H1 (cell line): ENCODE results near the gene GZF1. TPM values are rescaled to one million over a fixed set of nuclear protein-coding genes. Genes with fewer than 3 reads are reported as not detected.

ENCODE experiments used
- CTCF ChIA-PET: fragments of 300-600 bp; sonication (Branson Sonifier 250); formaldehyde crosslinking; loops from one replicate; lab custom pipeline; 2021; ENCODE audit not compliant: partially characterized antibody; lab: Charles Lee
- POLR2A ChIA-PET: fragments of 300-600 bp; sonication (Branson Sonifier 250); formaldehyde crosslinking; loops from one replicate; lab custom pipeline; 2021; ENCODE audit warnings: inconsistent platforms; ENCODE audit not compliant: partially characterized antibody; lab: Charles Lee
- DNase-seq, 2 experiments: peaks; one replicate each; pipeline versions ENCODE4 v3.0.0 to v3.0.0-alpha.2; 2010 to 2022; ENCODE audit warnings: low spot score in 2 of 2, low read depth in 1 of 2, mixed read lengths in 1 of 2
- FAIRE-seq: peaks from 2 replicates; lab custom pipeline; 2011; peaks lifted over from hg19 to GRCh38; lab: Jason Lieb, UNC
- H2AFZ ChIP-seq: 2 replicates; pipeline ENCODE4 v1.8.1; 2012; ENCODE audit warnings: low read length, inconsistent platforms
- H2AK5ac ChIP-seq: 2 replicates; pipeline ENCODE4 v1.6.1; 2013; ENCODE audit warnings: low read depth, low read length
- H2BK120ac ChIP-seq: replicated peaks from 2 replicates; pipeline ENCODE3; 2013; ENCODE audit warnings: low read depth, low read length, inconsistent platforms
- H2BK12ac ChIP-seq: 2 replicates; pipeline ENCODE4 v1.6.1; 2013; ENCODE audit warnings: low read depth, low read length
- H2BK15ac ChIP-seq: 2 replicates; pipeline ENCODE4 v1.6.1; 2013; ENCODE audit warnings: low read length
- H2BK20ac ChIP-seq: 2 replicates; pipeline ENCODE4 v1.6.1; 2013; ENCODE audit warnings: low read length
- H2BK5ac ChIP-seq: 2 replicates; pipeline ENCODE4 v1.6.1; 2013; ENCODE audit warnings: low read depth, low read length
- H3K14ac ChIP-seq: 2 replicates; pipeline ENCODE4 v1.6.1; 2013; ENCODE audit warnings: inconsistent platforms; ENCODE audit not compliant: insufficient read length
- H3K18ac ChIP-seq: 2 replicates; pipeline ENCODE4 v1.6.1; 2013; ENCODE audit warnings: low read length; ENCODE audit errors: extremely low read depth
- H3K23ac ChIP-seq: 2 replicates; pipeline ENCODE4 v1.6.1; 2013; ENCODE audit warnings: inconsistent platforms; ENCODE audit not compliant: insufficient read length
- H3K23me2 ChIP-seq: 2 replicates; pipeline ENCODE4 v1.6.1; 2013; ENCODE audit warnings: low read depth, low read length
- H3K27ac ChIP-seq: 2 replicates; pipeline ENCODE4 v1.6.1; 2011; ENCODE audit warnings: low read depth, low read length, inconsistent platforms
- H3K27me3 ChIP-seq, 4 experiments: replicated peaks in 1 of 4; 1 replicate in 1 of 4; 2 replicates in 3 of 4; pipeline versions ENCODE4 v1.6.1 to v1.8.1; 2011 to 2013; ENCODE audit warnings: low read length in 3 of 4, mild to moderate bottlenecking in 3 of 4, inconsistent platforms in 2 of 4, mixed read lengths in 2 of 4, moderate library complexity in 1 of 4; ENCODE audit not compliant: control insufficient read depth in 3 of 4, insufficient read depth in 3 of 4; ENCODE audit errors: extremely low read depth in 1 of 4
- H3K36me3 ChIP-seq, 4 experiments: 2 replicates each; pipeline versions ENCODE4 v1.6.1 to v1.8.1; 2011 to 2013; ENCODE audit warnings: mild to moderate bottlenecking in 4 of 4, low read length in 3 of 4, moderate library complexity in 2 of 4, control low read depth in 1 of 4, inconsistent platforms in 1 of 4; ENCODE audit not compliant: insufficient read depth in 4 of 4, control insufficient read depth in 2 of 4
- H3K4ac ChIP-seq: replicated peaks from 2 replicates; pipeline ENCODE3; 2013; ENCODE audit warnings: low read length, low read depth, mixed read lengths, inconsistent platforms; ENCODE audit not compliant: insufficient read length
- H3K4me1 ChIP-seq, 4 experiments: replicated peaks in 1 of 4; 1 replicate in 1 of 4; 2 replicates in 3 of 4; pipeline versions ENCODE4 v1.6.1 to v1.8.1; 2011 to 2013; ENCODE audit warnings: low read length in 3 of 4, inconsistent platforms in 2 of 4, mixed read lengths in 1 of 4; ENCODE audit not compliant: insufficient read depth in 4 of 4, control insufficient read depth in 3 of 4
- H3K4me2 ChIP-seq, 2 experiments: 2 replicates each; pipeline versions ENCODE4 v1.6.1 to v1.8.1; 2011 to 2013; ENCODE audit warnings: low read depth in 2 of 2, low read length in 2 of 2, control low read depth in 1 of 2, inconsistent platforms in 1 of 2, mild to moderate bottlenecking in 1 of 2; ENCODE audit not compliant: insufficient read depth in 1 of 2
- H3K4me3 ChIP-seq, 4 experiments: fragments of 200-600, 300-600 bp in 1 of 4; sonication (generic), shearing (Covaris generic), sonication (Bioruptor Twin) in 1 of 4; 2 replicates each; pipeline versions ENCODE4 v1.5.1 to v1.8.1; 2011 to 2016; ENCODE audit warnings: low read length in 4 of 4, low read depth in 3 of 4, control low read depth in 2 of 4, inconsistent platforms in 2 of 4, mild to moderate bottlenecking in 2 of 4, mixed read lengths in 1 of 4, moderate library complexity in 1 of 4; ENCODE audit not compliant: insufficient read depth in 2 of 4; ENCODE audit errors: extremely low read depth in 1 of 4
- H3K56ac ChIP-seq: replicated peaks from 2 replicates; pipeline ENCODE3; 2013; ENCODE audit warnings: low read depth, mild to moderate bottlenecking, mixed read lengths, low read length, inconsistent platforms; ENCODE audit not compliant: insufficient read length
- H3K79me1 ChIP-seq: 2 replicates; pipeline ENCODE4 v1.6.1; 2013; ENCODE audit warnings: low read depth, low read length, control low read depth
- H3K79me2 ChIP-seq, 2 experiments: 2 replicates each; pipeline versions ENCODE4 v1.6.1 to v1.8.1; 2012 to 2013; ENCODE audit warnings: low read length in 2 of 2, mild to moderate bottlenecking in 2 of 2, inconsistent platforms in 1 of 2; ENCODE audit not compliant: insufficient read depth in 2 of 2, control insufficient read depth in 1 of 2
- H3K9ac ChIP-seq, 4 experiments: replicated peaks in 1 of 4; 1 replicate in 1 of 4; 2 replicates in 3 of 4; pipeline versions ENCODE4 v1.6.1 to v1.8.1; 2011 to 2013; ENCODE audit warnings: low read depth in 3 of 4, low read length in 3 of 4, control low read depth in 2 of 4, mild to moderate bottlenecking in 2 of 4, moderate library complexity in 2 of 4, inconsistent platforms in 1 of 4; ENCODE audit errors: extremely low read depth in 1 of 4
- H3K9me3 ChIP-seq, 2 experiments: 2 replicates each; pipeline versions ENCODE4 v1.6.1 to v1.8.1; 2012 to 2013; ENCODE audit warnings: mild to moderate bottlenecking in 2 of 2, moderate library complexity in 2 of 2, control low read depth in 1 of 2, inconsistent platforms in 1 of 2, low read depth in 1 of 2, low read length in 1 of 2, mixed read lengths in 1 of 2; ENCODE audit not compliant: insufficient read depth in 2 of 2
- H4K20me1 ChIP-seq, 2 experiments: replicated peaks in 1 of 2; 2 replicates each; pipeline versions ENCODE3 to v1.8.1; 2011 to 2013; ENCODE audit warnings: inconsistent platforms in 2 of 2, low read length in 2 of 2, mild to moderate bottlenecking in 1 of 2; ENCODE audit not compliant: insufficient read depth in 2 of 2, control insufficient read depth in 1 of 2
- H4K5ac ChIP-seq: 2 replicates; pipeline ENCODE4 v1.6.1; 2013; ENCODE audit warnings: low read length, low read depth, mixed read lengths, inconsistent platforms; ENCODE audit not compliant: insufficient read length
- H4K8ac ChIP-seq: 2 replicates; pipeline ENCODE4 v1.8.0; 2013; ENCODE audit warnings: mild to moderate bottlenecking, moderate library complexity, low read length, inconsistent platforms; ENCODE audit not compliant: insufficient read depth; ENCODE audit errors: extremely low read depth
- H4K91ac ChIP-seq: replicated peaks from 2 replicates; pipeline ENCODE3; 2013; ENCODE audit warnings: low read length, mixed read lengths, inconsistent platforms; ENCODE audit not compliant: insufficient read length
- HDAC6 ChIP-seq: IDR thresholded peaks from one replicate; pipeline ENCODE4 v1.7.1; 2012; ENCODE audit warnings: low read depth, mild to moderate bottlenecking, inconsistent platforms, low read length, moderate library complexity
- WGBS, 2 experiments: shearing (Covaris generic) in 1 of 2; methylation state at CpG; one replicate each; pipeline versions ENCODE4 v1.1.6 to v1.1.7; 2013 to 2015; ENCODE audit warnings: low lambda C conversion rate in 2 of 2, mixed read lengths in 2 of 2, inconsistent platforms in 1 of 2, low coverage in 1 of 2, missing lambda C conversion rate in 1 of 2; ENCODE audit not compliant: insufficient replicate concordance in 2 of 2, insufficient coverage in 1 of 2, insufficient read length in 1 of 2; ENCODE audit errors: extremely low coverage in 1 of 2, missing lambda C conversion rate in 1 of 2; 5-methylcytosine and 5-hydroxymethylcytosine counted together
- polyA plus RNA-seq, 7 experiments: library from polyadenylated mRNA; depleted of rRNA in 3 of 7; stranded (reverse) in 5 of 7; unstranded in 2 of 7; fragments of >200 nt in 5 of 7; fragments of 200-250 nt in 2 of 7; gene quantifications; 1 replicate in 5 of 7; 2 replicates in 1 of 7; 4 replicates in 1 of 7; pipeline versions ENCODE4 v1.2.1 to v1.2.3, GENCODE V29; 2011 to 2013; ENCODE audit warnings: missing spikeins in 2 of 7, mixed read lengths in 2 of 7
- total RNA-seq: library from RNA; stranded (reverse); fragmentation: NEBNext Ultra II Directional; extraction: Animal tissue kit (Norgen Biotek cat#: 25700); gene quantifications from 2 replicates; pipeline ENCODE4 v1.2.1, GENCODE V29; 2021

The GZF1 gene
- total and polyA plus RNA-seq, 2 of the 8 experiments (the other 6 are each of a cell fraction or from before 2014, with no cell fraction given), result 8.2 to 11.9 TPM

- Histone ChIP-seq H3K56ac (no peak overlapping the region), H4K20me1 (peaks cover 10 to 22% of the 10 kb centered on the region in 2 experiments), H2BK15ac (no peak overlapping the region), H3K4me1 (peaks cover 0 to 9% (median 6%) of the 10 kb centered on the region in 4 experiments; a peak in 4 of 7 replicates), H2BK20ac (no peak overlapping the region), H3K4me3 (peak overlapping the region; percentile 20 to 91 (median 75); a peak in 5 of 8 replicates), H3K27ac (no peak overlapping the region), H3K14ac (no peak overlapping the region), H3K18ac (no peak overlapping the region), H3K79me2 (peaks cover 0 to 54% of the 10 kb centered on the region in 2 experiments; a peak in 3 of 4 replicates), H2BK12ac (no peak overlapping the region), H4K5ac (no peak overlapping the region), H2BK120ac (no peak overlapping the region), H3K36me3 (peaks cover 4 to 14% (median 8%) of the 10 kb centered on the region in 4 experiments; a peak in 4 of 8 replicates), H3K23me2 (peaks cover 8% of the 10 kb centered on the region; the same call in 1 of the 2 replicates), H3K4ac (no peak overlapping the region), H3K79me1 (peaks cover 10% of the 10 kb centered on the region), H4K91ac (no peak overlapping the region), H4K8ac (no peak overlapping the region), H3K4me2 (peak overlapping the region; percentile 70 to 95), H2AK5ac (no peak overlapping the region), H2AFZ (no peak overlapping the region), H3K27me3 (no peaks in the 10 kb centered on the region), H2BK5ac (no peak overlapping the region), H3K23ac (no peak overlapping the region), H3K9me3 (no peaks in the 10 kb centered on the region), H3K9ac (peak overlapping the region in 1 of 4 experiments; percentile 38; a peak in 2 of 7 replicates)
- ChIA-PET CTCF (interaction anchor here (0.9 kb wide), 1 partner anchor 314 kb away, joined by 3 read pairs; the partner anchor contains the start of gene THBD), POLR2A (interaction anchor here (1.7 kb wide), 1 partner anchor 10 kb away, joined by 3 read pairs; no protein-coding TSS in a partner anchor)
- DNase-seq (no peak), FAIRE-seq (no peak)
- no peak for TF ChIP-seq HDAC6
- WGBS, 2 experiments, result 85% methylated on average over 4 of the region's 4 CpGs; no CpG with 5 or more reads in 1 of the 2 experiments
These were observed 1.3 kb downstream of the GZF1 start for GRCh38 chr20:23363257-23363649.
